GM12801 (cell line): ENCODE results near the gene OCA2.

ENCODE experiments used
- TF ChIP-seq, protein P1 (sequence below): IDR thresholded peaks from one replicate; pipeline ENCODE4 v1.5.1; 2011; ENCODE audit warnings: control low read depth; ENCODE audit not compliant: insufficient read length; ENCODE audit errors: extremely low read depth

Gene OCA2

DNA sequence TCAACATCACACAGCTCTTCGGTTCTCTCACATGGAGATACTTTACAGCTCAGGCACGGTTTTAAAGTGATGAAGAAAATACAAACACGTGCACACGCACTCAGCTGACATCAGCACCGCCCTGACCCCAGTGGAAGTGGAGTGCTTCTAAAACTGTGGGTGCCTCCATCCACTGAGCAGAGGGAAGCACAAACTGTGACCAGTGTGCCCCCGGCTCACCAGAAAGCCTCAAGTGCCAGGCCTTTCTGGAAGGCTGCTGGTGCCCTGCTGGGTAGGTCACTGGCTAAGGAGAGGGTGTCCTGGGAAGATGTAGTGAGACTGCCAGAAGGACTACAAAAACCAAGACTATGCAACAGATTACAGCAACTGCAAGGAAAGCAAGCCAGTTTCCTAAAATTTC lies 78.5 kb downstream of the OCA2 start:
- TF ChIP-seq, protein P1, sequence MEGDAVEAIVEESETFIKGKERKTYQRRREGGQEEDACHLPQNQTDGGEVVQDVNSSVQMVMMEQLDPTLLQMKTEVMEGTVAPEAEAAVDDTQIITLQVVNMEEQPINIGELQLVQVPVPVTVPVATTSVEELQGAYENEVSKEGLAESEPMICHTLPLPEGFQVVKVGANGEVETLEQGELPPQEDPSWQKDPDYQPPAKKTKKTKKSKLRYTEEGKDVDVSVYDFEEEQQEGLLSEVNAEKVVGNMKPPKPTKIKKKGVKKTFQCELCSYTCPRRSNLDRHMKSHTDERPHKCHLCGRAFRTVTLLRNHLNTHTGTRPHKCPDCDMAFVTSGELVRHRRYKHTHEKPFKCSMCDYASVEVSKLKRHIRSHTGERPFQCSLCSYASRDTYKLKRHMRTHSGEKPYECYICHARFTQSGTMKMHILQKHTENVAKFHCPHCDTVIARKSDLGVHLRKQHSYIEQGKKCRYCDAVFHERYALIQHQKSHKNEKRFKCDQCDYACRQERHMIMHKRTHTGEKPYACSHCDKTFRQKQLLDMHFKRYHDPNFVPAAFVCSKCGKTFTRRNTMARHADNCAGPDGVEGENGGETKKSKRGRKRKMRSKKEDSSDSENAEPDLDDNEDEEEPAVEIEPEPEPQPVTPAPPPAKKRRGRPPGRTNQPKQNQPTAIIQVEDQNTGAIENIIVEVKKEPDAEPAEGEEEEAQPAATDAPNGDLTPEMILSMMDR = no peak

DNA sequence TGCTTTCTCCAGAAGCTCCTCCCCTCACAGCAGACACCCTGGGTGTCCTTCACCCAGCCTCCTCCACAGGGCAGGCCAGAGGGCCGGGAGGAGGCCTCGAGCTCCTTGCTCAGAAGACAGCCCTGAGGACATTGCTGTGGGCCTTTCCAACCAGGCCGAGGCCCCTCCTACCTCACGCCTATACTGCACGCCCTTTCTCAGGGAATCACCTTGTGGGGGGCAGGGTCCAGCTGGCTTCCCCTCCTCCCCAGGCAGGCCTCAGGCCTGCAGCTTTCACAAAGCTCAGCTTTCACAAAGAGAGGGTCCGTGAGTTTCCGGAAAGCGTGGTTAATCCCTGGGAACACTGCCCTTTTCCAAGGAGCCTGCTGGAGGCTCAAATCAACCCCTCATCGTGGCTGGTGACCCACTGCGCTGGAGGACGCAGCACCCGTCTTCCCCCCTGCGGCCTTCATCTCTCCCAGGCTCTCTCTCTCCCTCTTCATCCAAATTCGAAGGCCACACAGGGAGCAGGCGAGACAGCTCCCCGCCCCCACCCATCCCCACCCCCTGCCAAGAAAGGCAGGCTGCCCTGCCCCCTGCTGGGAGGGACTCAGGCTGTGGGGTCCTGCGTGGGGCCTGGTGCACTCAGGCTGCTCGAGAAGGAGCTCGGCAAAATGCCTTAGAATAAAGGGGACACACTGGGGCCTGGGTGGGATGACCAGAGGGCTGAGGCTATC lies 79.4 kb downstream of the OCA2 start:
- TF ChIP-seq, protein P1 = no peak

DNA sequence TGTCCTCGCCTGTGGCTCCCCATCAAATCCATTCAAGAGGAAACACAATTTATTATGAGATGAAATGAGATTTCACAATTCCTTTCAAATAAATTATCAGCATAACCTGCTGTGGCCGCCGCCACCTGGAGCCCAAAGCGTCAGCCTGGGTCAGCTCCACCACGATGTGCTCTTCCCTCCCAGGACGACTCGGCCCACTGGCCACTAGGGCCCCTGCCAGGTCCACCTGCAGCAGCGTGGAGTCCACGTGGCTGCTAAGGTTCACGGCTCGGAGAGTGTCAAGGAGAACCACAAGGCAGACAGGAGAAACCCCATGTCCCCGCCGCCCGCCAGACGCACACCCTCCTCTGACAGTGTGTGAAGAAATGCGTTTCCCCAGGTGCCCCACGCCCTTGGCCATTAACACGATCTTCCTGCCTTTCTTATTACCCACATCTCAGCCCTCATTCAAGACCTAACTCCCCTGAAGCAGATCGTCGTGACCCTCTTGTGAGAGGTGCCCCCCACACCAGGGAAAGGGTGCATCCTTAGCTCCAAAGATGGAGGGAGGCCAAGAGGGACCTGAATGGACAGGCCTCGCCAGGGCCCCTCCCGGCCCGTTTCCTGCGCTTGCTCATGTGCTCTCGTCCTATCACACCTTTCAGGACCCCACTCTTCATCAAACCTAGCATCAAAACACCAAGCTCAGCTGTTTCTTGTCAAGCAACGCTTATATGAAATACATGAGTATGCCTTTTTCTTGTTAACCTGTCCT lies 80.6 kb downstream of the OCA2 start:
- TF ChIP-seq, protein P1 = no peak

DNA sequence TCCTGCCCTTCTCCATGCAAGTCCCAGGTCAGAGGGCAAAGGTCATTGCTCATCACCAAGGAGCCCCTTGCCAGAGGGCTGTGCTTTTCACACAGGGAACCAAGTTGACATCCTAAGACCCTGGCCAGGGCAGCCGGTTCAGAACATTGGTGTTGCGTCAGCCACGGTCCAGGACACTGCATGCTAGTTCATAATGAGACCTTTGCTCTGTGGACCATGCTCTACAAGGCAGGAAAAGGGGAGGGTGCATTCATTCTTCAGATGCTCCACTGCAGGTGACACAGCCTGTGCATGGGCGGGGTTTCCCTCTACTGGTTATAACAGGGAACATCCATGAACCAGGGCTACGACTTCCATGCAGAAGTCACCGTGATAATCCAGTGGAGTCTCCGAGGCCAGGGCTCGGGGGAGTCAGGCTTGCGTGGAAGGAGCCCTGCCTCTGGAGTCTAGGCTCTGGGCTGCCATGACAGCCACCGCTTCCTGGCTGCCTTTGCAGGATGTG lies 81.6 kb downstream of the OCA2 start:
- TF ChIP-seq, protein P1 = no peak

DNA sequence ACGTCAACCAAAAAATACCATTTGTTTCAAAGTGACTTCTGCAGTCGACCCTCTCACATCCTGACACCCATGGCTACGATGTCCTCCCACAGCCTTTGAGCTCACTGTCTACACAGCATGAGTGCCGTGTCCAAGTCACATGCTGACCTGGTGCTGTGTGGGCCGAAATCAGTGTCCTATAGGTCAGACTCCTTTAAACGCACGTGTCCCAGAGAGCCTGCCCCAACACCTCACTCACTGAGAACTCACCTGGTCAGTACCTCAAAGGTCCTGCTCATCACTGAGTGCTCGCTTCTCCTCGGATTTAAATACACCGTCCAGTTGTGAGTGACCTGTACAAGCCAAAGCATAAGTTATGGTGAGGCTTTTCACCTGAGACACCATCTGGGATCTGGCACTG lies 83.3 kb downstream of the OCA2 start:
- TF ChIP-seq, protein P1 = no peak

DNA sequence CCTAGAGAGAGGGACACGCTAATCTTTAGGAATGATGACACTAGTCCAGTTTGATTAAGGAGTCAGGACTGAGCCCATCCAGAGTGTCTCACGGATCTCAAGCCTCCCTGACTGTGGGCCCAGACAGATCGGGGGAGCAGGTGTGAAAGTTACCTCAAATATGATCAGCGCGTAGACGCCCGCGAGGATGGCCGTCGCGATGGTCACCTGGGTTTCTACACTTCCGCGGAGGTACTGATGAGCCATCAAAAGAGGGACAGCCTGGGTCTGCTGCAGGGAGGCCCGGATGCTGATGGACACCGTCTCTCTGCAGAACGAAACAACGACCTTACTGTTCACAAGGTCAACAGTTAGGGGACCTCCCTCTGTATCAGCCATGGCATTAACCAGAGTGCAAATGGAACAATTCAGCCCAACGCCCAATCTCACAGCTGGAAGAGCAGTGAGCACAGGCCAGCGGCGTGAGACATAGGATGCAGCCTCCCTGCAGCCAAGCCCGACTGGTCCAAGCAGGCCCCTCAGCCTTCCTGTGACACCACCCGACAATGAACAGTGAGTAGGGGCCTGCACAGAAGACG lies 84.4 kb downstream of the OCA2 start:
- TF ChIP-seq, protein P1 = no peak

DNA sequence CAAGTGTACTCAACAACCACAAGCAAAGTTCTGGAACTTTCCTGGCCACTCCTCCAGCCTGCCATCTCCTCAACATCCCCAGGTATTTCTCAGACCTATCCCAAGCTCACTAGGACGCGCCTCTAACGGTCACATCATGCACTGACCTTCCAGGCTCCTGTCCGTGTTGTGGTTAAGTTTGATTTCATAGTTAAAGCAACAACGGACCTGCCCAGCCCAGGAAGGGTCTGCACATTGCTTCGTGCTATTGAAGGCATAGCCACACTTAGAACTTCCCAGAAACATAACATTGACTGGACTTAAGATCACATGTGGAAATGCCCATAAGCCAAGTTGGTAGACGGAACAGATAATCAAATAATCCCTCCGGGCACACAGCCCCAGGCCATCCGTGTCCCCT lies 85.1 kb downstream of the OCA2 start:
- TF ChIP-seq, protein P1 = no peak
